Suppressor macrophage treated with lipopolysaccharide for 1 hour (primary cell): Measurements from ENCODE around the gene KRT6C.
"Not testable (repeated sequence)": the region's sequence is repeated elsewhere in the genome, so short reads cannot be mapped to it uniquely, and the experiment has no call there.

Experiments
- DNase-seq, 3 donors: peaks; one replicate each; pipeline ENCODE4 v3.0.0-alpha.2; 2020 to 2022

KRT6C gene

GRCh38 chr12:52454411-52455201 lies 19.0 kb downstream of the KRT6C start:
- DNase-seq = no peak

GRCh38 chr12:52452101-52452500 lies 21.5 kb downstream of the KRT6C start, which contains the start of gene KRT6B:
KRT6B (minus strand) TSS chr12:52452146; CDS start chr12:52452078, 68 bp downstream.
- DNase-seq = no peak

- DNase-seq = no peak
These were observed 25.4 kb downstream of the KRT6C start for GRCh38 chr12:52448228-52448627.

- not testable (repeated sequence) for DNase-seq
These were observed 26.4 kb downstream of the KRT6C start for GRCh38 chr12:52447196-52447595.

DNA sequence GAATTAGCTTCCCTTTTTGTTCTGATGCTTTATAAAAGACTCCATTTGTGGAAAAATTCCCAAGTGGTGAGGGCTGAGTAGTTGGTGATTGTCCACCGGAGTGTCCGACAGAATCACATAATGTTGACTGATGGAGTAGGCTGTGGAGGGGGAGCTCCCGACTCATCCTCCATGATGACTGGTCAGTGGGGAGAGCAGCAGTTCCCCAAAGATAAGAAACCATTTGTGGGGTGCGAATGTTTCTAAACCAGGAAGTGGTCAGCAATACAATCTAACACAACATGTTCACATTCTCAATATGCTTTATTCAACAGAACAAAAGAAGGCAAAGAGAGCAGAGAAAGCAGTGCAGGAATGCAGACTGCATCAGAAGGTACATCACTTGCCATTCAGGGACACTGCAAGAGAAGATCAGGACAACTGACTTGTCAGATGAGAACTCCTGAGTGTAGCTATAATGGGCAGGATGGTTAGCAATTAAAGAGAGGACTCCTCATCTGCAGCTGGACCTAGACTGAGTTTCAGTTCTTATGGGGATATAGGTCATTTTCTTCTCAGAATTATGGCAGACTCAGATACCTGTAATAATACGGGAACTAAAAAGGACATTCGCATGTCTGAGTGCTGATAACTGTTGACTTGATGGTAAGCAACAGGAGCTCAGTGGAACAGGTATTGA lies 27.1 kb downstream of the KRT6C start:
- DNase-seq = no peak

GRCh38 chr12:52445876-52446275 lies 27.7 kb downstream of the KRT6C start:
- no peak for DNase-seq

DNA sequence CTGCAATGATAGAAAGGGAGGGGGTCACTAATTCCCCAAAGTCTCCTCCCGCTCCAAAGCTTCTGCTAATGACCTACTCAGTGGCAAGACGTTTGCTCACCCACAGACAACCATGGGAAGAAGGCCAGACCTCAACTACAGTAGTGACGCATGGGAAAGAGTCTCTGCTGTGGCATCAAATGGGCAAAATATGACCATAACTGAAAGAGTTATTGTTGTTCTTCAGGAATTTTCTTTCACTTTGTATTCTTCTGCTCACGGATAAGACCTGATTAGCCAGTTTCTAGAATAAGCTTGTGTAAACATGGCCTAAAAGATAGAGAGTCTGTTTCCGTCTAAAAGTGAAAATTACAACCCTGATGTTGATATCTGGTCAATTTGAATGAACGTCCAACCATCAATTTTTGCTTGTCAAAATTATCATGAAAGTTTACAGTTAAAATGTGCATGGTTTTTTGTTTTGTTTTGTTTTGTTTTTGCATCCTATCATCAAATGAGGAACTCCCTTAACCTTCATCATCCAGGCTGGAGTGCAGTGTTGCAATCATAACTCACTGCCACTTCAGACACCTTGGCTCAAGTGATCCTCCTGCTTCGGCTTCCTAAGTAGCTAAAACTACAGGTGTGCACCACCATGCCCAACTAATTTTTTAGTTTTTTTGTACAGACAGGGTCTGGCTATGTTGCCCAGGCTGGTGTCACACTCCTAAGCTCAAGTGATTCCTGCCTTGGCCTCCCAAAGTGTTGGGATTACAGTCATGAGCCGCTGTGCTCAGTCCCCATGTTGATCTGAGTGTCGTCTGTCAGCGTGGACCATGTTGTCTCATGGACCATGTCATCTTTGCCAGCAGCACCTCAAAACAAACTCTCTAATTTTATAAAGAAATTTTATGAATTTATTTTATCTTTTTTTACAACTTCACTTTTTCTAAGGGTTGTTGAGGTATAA lies 28.7 kb downstream of the KRT6C start:
- DNase-seq = no peak

DNA sequence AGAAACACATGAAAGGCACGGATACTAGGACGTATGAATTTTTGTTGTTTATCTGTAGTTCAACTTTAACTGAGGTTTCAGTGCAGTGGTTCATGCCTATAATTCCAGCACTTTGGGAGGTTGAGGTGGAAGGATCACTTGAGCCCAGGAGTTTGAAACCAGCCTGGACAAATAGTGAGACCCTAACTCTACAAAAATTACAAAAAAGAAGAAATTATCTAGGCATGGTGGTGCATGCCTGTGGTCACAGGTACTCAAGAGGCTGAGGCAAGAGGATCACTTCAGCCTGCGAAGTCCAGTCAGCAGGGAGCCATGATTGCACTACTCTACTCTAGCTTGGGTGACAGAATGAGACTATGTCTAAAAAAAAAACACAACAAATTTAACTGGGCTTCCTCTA lies 29.6 kb downstream of the KRT6C start:
- DNase-seq = no peak

- peak; percentile 21 to 47 (median 43) for DNase-seq
These were observed 31.0 kb downstream of the KRT6C start for GRCh38 chr12:52442600-52443061.

GRCh38 chr12:52441320-52441911 lies 32.2 kb downstream of the KRT6C start:
- DNase-seq = peak in 2 of 3 donors; percentile 25 to 26

GRCh38 chr12:52440821-52441319 lies 32.7 kb downstream of the KRT6C start:
- DNase-seq = peak in 1 of 3 donors; percentile 29

DNA sequence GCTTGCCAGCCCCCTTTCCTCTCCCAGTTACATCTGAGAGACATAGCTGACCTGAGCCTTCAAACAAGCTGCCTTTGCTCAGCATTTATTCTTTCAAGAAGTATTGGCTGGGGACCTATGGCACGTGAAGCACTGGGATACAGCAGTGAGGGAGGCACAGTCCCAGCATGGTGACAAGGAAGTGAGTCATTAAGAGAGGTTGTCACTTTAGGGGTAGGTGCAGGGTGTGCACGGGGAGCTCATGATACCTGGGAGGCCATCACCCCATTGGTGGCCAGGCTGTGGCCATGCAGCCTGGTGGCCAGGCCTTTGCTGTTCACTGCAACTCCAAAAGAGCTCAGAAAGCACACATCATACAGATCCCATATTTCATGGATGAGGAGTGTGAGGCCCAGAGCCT lies 33.8 kb downstream of the KRT6C start:
- DNase-seq = no peak

DNA sequence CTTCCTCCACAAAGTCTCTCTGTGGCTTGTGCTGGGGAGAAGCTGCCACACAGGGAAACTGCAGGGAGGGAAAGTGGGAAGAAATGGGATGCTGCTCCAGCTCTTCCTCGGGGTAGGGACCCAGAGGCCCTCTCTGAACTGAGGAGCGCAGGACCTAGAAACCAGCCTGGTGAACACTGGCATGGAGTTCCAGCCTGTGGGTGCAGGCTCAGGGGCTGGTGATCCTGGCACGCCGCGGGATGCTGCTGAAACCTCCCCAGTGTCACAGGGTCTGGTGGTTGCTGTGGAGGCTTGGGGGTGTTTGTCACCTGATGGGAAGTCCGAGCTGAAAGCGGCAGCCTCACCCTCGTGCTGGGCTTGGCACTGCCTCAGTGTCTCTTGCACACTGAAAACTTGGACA lies 34.2 kb downstream of the KRT6C start:
- DNase-seq = no peak

GRCh38 chr12:52438305-52439301 lies 35.0 kb downstream of the KRT6C start:
- DNase-seq = no peak

GRCh38 chr12:52437508-52437907 lies 36.1 kb downstream of the KRT6C start:
- no peak for DNase-seq

- no peak for DNase-seq
These were observed 36.7 kb downstream of the KRT6C start for GRCh38 chr12:52436828-52437474.

- no peak for DNase-seq
These were observed 37.4 kb downstream of the KRT6C start for GRCh38 chr12:52436000-52436827.

DNA sequence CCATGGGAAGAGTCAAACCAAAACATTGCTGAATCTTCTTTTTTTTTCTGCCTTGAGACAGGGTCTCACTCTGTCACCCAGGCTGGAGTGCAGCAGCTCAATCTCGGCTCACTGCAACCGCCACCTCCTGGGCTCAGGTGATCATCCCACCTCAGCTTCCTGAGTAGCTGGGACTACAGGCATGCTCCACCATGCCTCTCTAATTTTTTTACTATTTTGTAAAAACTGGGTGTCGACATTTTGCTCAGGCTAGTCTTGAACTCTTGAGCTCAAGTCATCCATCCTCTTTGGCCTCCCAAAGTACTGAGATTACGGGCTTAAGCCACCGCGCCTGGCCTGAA lies 38.0 kb downstream of the KRT6C start:
- DNase-seq = no peak

DNA sequence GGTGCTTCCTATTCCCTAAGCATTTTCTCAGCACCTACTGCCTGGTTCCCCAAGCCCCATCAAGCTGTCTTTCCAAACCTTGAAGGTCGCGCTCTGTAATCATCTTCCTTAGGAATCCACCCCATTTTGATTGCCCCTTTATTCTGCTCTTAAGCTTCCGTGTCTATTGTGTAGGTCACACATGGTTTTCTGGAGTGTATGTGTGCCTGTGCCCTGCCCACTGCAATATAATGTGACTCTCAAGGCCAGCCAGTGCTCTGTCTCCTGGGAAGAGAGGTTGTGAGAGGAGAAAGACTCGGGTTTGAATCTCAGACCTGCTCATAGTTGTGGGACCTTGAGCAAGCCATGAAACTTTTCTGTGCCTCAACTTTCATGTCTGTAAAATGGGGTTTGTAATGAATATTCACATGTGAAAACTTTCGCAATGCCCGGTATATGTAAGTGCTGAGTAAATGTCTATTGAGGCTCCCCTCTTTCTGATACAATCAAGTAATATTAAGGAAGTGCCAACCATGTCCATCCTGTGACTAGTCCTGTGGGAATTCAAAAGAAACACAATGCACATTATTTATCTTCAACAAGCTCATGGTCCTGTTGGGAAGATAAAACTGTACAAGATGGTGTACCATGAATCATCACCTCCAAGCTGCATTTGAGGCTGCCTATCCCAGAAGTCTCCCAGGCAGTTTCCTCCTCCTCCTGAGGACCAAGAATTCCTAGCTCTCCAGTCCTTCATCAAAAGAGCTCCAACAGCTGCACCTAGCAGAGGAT lies 38.7 kb downstream of the KRT6C start:
- DNase-seq = no peak
